ENCODE measurements around the gene CASP10. TPM values are rescaled to one million over a fixed set of nuclear protein-coding genes. Genes with fewer than 3 reads are reported as not detected.

Gene CASP10
- total and polyA plus RNA-seq, 2 of the 4 experiments (the other 2 are of a cell fraction) = 0.12 to 0.90 TPM

DNA sequence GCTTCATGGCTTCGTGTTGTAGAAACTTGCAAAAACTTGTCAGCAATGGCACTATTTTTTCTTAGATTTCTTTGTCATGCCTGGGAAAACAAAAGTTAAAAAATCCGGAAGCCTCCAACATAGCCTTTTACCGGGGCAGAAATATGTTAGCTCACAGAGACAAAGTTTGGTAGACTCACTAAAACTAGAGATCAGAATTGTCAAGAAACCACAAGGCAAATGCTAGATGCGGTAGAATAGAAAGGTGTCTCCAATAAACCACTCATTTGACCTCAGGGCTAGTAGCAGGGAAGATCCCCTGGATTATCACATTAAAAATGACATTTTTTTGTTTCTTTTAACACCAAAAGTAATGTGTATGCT is 405 bp downstream of the CASP10 start:
- TF ChIP-seq, protein P1, sequence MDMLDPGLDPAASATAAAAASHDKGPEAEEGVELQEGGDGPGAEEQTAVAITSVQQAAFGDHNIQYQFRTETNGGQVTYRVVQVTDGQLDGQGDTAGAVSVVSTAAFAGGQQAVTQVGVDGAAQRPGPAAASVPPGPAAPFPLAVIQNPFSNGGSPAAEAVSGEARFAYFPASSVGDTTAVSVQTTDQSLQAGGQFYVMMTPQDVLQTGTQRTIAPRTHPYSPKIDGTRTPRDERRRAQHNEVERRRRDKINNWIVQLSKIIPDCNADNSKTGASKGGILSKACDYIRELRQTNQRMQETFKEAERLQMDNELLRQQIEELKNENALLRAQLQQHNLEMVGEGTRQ (IDR thresholded peaks at IDR 0.05; ENCODE audit: low read depth, low read length) = no peak
- TF ChIP-seq NFE2L2 (IDR thresholded peaks at IDR 0.05; ENCODE audit: low read depth, low read length) = no peak
- TF ChIP-seq, protein P2, sequence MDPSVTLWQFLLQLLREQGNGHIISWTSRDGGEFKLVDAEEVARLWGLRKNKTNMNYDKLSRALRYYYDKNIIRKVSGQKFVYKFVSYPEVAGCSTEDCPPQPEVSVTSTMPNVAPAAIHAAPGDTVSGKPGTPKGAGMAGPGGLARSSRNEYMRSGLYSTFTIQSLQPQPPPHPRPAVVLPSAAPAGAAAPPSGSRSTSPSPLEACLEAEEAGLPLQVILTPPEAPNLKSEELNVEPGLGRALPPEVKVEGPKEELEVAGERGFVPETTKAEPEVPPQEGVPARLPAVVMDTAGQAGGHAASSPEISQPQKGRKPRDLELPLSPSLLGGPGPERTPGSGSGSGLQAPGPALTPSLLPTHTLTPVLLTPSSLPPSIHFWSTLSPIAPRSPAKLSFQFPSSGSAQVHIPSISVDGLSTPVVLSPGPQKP (IDR thresholded peaks at IDR 0.05; ENCODE audit: borderline replicate concordance, low read depth, low read length) = no peak
- no peak for TF ChIP-seq RFX5 (IDR thresholded peaks at IDR 0.05; ENCODE audit: low read depth, low read length)
- TF ChIP-seq CHD1 (IDR thresholded peaks at IDR 0.05; ENCODE audit: low read depth, low read length) = no peak
- TF ChIP-seq CEBPB (IDR thresholded peaks at IDR 0.05; ENCODE audit: low read depth, low read length) = no peak
- no peak for TF ChIP-seq MAZ (IDR thresholded peaks at IDR 0.05; ENCODE audit: borderline replicate concordance, low read depth, low read length)
- no peak for TF ChIP-seq SMC3 (IDR thresholded peaks at IDR 0.05; ENCODE audit: low read depth, low read length)
- no peak for TF ChIP-seq BHLHE40 (IDR thresholded peaks at IDR 0.05; ENCODE audit: low read depth, low read length)
- TF ChIP-seq FOS (IDR thresholded peaks at IDR 0.05; ENCODE audit: low read depth, low read length) = no peak
- TF ChIP-seq RAD21 (IDR thresholded peaks at IDR 0.05; ENCODE audit: low read length) = no peak
- no peak for TF ChIP-seq MAFK (IDR thresholded peaks at IDR 0.05; ENCODE audit: low read depth, low read length)
- TF ChIP-seq, protein P3, sequence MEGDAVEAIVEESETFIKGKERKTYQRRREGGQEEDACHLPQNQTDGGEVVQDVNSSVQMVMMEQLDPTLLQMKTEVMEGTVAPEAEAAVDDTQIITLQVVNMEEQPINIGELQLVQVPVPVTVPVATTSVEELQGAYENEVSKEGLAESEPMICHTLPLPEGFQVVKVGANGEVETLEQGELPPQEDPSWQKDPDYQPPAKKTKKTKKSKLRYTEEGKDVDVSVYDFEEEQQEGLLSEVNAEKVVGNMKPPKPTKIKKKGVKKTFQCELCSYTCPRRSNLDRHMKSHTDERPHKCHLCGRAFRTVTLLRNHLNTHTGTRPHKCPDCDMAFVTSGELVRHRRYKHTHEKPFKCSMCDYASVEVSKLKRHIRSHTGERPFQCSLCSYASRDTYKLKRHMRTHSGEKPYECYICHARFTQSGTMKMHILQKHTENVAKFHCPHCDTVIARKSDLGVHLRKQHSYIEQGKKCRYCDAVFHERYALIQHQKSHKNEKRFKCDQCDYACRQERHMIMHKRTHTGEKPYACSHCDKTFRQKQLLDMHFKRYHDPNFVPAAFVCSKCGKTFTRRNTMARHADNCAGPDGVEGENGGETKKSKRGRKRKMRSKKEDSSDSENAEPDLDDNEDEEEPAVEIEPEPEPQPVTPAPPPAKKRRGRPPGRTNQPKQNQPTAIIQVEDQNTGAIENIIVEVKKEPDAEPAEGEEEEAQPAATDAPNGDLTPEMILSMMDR (conservative IDR thresholded peaks at IDR 0.05; ENCODE audit: low read depth, low read length) = no peak
- no peak for TF ChIP-seq POLR2A (IDR thresholded peaks at IDR 0.05; ENCODE audit: low read depth, low read length)
- no peak for TF ChIP-seq MXI1 (IDR thresholded peaks at IDR 0.05; ENCODE audit: borderline replicate concordance, low read depth, low read length)
- TF ChIP-seq RCOR1 (IDR thresholded peaks at IDR 0.05; ENCODE audit: insufficient replicate concordance, low read length) = no peak
- H3K4me1 ChIP-seq (ENCODE audit: control insufficient read depth, insufficient read depth, low read length) = peaks cover 2% of the 10 kb centered on the region; the same call in 1 of the 2 replicates
- H2BK5ac ChIP-seq (ENCODE audit: low read depth, low read length, poor library complexity, severe bottlenecking) = no peak overlapping the region
- no CpG with 5 or more reads among the region's 4 CpGs for WGBS, 2 experiments (ENCODE audit: extremely low coverage in 2 of 2, insufficient read length in 1 of 2)
- no peak overlapping the region for H2BK15ac ChIP-seq (ENCODE audit: low read depth, low read length)
- H2AFZ ChIP-seq (replicated peaks; ENCODE audit: low read length, poor library complexity) = no peak overlapping the region
- peaks cover under 1% of the 10 kb centered on the region; the same call in 1 of the 2 replicates for H3K9me3 ChIP-seq (ENCODE audit: control insufficient read depth, insufficient read depth, low read length)
- ATAC-seq (ENCODE audit: low read depth) (no peak), DNase-seq (no peak)
- H4K91ac ChIP-seq (ENCODE audit: insufficient read depth, low read depth, low read length) = no peak overlapping the region
- H3K27ac ChIP-seq (ENCODE audit: insufficient read depth, low read length) = no peak overlapping the region
- H3K9ac ChIP-seq (ENCODE audit: low read depth, low read length) = no peak overlapping the region; the same call in 1 of the 2 replicates
- H4K20me1 ChIP-seq (ENCODE audit: insufficient read depth, low read length) = no peaks in the 10 kb centered on the region
- H4K8ac ChIP-seq (ENCODE audit: low read depth in 2 of 2, low read length in 2 of 2) = peak overlapping the region in 1 of 2 experiments; percentile 26; a peak in 1 of 4 replicates
- H2BK20ac ChIP-seq (ENCODE audit: low read depth, low read length) = no peak overlapping the region
- in situ Hi-C loops (cut with MboI; ENCODE audit: low sequenced_read_pairs) = no loop called here
- H3K27me3 ChIP-seq (ENCODE audit: control insufficient read depth, insufficient read depth, low read length) = peaks cover 2% of the 10 kb centered on the region; the same call in 1 of the 2 replicates
- peak overlapping the region; percentile 88; the same call in 1 of the 2 replicates for H4K5ac ChIP-seq (ENCODE audit: low read depth, low read length)
- H3K18ac ChIP-seq (ENCODE audit: low read depth, low read length) = peak overlapping the region; percentile 38; the same call in 1 of the 2 replicates
- ChIA-PET POLR2A (ENCODE audit: unreplicated experiment) (no interaction called here), CTCF (interaction anchor here (0.6 to 0.9 kb wide), 3 partner anchors 12 to 49 kb away, joined by 3 to 6 read pairs (median 4); no protein-coding TSS in a partner anchor)
- H3K14ac ChIP-seq (replicated peaks; ENCODE audit: low read depth, low read length) = no peak overlapping the region
- no peaks in the 10 kb centered on the region for H3K36me3 ChIP-seq (ENCODE audit: control insufficient read depth, insufficient read depth, low read length)
- BruUV-seq (replicated peaks) = no TSS peak
- no peak overlapping the region for H2AK5ac ChIP-seq (ENCODE audit: low read depth, low read length)
- no peaks in the 10 kb centered on the region for H3K9me1 ChIP-seq (ENCODE audit: insufficient read depth, low read length)
- H2AK9ac ChIP-seq (replicated peaks; ENCODE audit: low read depth, low read length, poor library complexity) = no peak overlapping the region
- intact Hi-C loops (cut with micrococcal nuclease) = loop anchor here (1.0 kb wide), 1 partner anchor 49 kb away; no protein-coding TSS in a partner anchor
- H3K4ac ChIP-seq (ENCODE audit: low read depth, low read length) = no peak overlapping the region
- H3K79me1 ChIP-seq (ENCODE audit: low read depth in 1 of 2, low read length in 2 of 2) = no peaks in the 10 kb centered on the region
- peak overlapping the region; percentile 67; the same call in 1 of the 2 replicates for H3K4me2 ChIP-seq (ENCODE audit: low read depth, low read length)
- H3K4me3 ChIP-seq (ENCODE audit: insufficient read depth, low read depth, low read length) = no peak overlapping the region
- no peak overlapping the region for H2BK120ac ChIP-seq (ENCODE audit: low read depth, low read length)
- H3K23ac ChIP-seq (ENCODE audit: low read depth, low read length) = no peak overlapping the region
- no peak overlapping the region for H3K56ac ChIP-seq (ENCODE audit: extremely low read depth, insufficient read depth, low read length)
- dilution Hi-C loops (cut with HindIII; ENCODE audit: low sequenced_read_pairs, unreplicated experiment) = no loop called here

Data from IMR-90 (cell line).